ENCODE results near the gene PCDH9.

DNA sequence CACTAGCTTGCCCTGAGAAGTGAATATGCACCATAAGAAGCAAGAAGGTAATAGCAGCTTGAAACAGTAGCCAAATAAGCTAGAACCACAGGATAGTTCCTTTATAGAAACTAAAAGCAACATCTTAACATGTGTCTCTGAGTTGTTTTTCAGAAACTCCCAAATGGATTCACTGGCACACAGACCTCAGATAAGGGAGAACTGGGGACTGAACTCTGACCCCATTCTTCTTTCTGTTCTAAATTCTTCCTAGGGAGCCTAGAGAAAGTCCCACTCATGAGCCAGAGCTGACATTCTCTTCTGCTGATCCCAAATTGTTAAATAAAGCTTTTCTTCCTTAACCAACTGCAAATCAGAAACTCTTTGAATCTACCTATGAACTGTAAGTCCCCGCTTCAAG lies 146.1 kb downstream of the PCDH9 start:
- no peak for TF ChIP-seq EZH2 (IDR thresholded peaks at IDR 0.05)
- no peak for TF ChIP-seq POLR2AphosphoS5 (IDR thresholded peaks at IDR 0.05; ENCODE audit: borderline replicate concordance, low read depth, low read length)
- no peak for TF ChIP-seq FOXP2 (optimal IDR thresholded peaks at IDR 0.05; ENCODE audit: control extremely low read depth, extremely low read length, insufficient read depth)
